Urothelium cell line (cell line): ENCODE measurements around the gene DNAJA4.

Experiments used
- DNase-seq: peaks from one replicate; pipeline ENCODE4 v3.0.0; 2011; ENCODE audit warnings: low spot score, mixed read lengths
- FAIRE-seq: peaks from 2 replicates; lab custom pipeline; 2011; peaks lifted over from hg19 to GRCh38; lab: Jason Lieb, UNC

DNAJA4 gene

GRCh38 chr15:78276064-78276943, 11.9 kb downstream of the DNAJA4 start:
- no peak for DNase-seq
- no peak for FAIRE-seq

- DNase-seq = no peak
- FAIRE-seq = no peak
Measured at GRCh38 chr15:78280319-78281072, 16.1 kb downstream of the DNAJA4 start.

- DNase-seq = no peak
- FAIRE-seq = no peak
Measured at GRCh38 chr15:78282324-78282723, 18.0 kb downstream of the DNAJA4 start.

GRCh38 chr15:78284758-78285157, 20.4 kb downstream of the DNAJA4 start:
- no peak for DNase-seq
- FAIRE-seq = no peak

- FAIRE-seq = no peak
- no peak for DNase-seq
Measured at GRCh38 chr15:78290222-78290621, 25.9 kb downstream of the DNAJA4 start.

GRCh38 chr15:78291052-78291451, 26.7 kb downstream of the DNAJA4 start:
- FAIRE-seq (no peak), DNase-seq (no peak)

GRCh38 chr15:78291698-78292097, 27.3 kb downstream of the DNAJA4 start:
- FAIRE-seq (no peak), DNase-seq (no peak)

GRCh38 chr15:78292219-78292618, 27.9 kb downstream of the DNAJA4 start:
- no peak for DNase-seq
- no peak for FAIRE-seq

GRCh38 chr15:78299101-78299930, 35.0 kb downstream of the DNAJA4 start, which contains the start of gene SKIC8:
Gene SKIC8, minus strand, starts transcription at chr15:78299609. Its CDS starts 3,923 bp downstream, at chr15:78295686.
- FAIRE-seq (peak; percentile 92), DNase-seq (peak; percentile 97)

- FAIRE-seq (no peak), DNase-seq (no peak)
Measured at GRCh38 chr15:78301326-78301725, 37.0 kb downstream of the DNAJA4 start.

- no peak for FAIRE-seq
- DNase-seq = no peak
Measured at GRCh38 chr15:78301828-78302227, 37.5 kb downstream of the DNAJA4 start.

- FAIRE-seq (no peak), DNase-seq (peak; percentile 59)
Measured at GRCh38 chr15:78302579-78303312, 38.4 kb downstream of the DNAJA4 start.

- DNase-seq (no peak), FAIRE-seq (no peak)
Measured at GRCh38 chr15:78304216-78305066, 40.1 kb downstream of the DNAJA4 start.

GRCh38 chr15:78306176-78306774, 41.9 kb downstream of the DNAJA4 start:
- FAIRE-seq (no peak), DNase-seq (peak; percentile 64)

- FAIRE-seq = no peak
- DNase-seq = no peak
Measured at GRCh38 chr15:78307976-78308375, 43.6 kb downstream of the DNAJA4 start.

- no peak for FAIRE-seq
Measured at GRCh38 chr15:78308422-78309032, 44.2 kb downstream of the DNAJA4 start.

GRCh38 chr15:78311292-78311691, 46.9 kb downstream of the DNAJA4 start:
- FAIRE-seq (no peak), DNase-seq (no peak)

More at GRCh38 chr15:78308422-78309032, 44.2 kb downstream of the DNAJA4 start:
- peak; percentile 72 for DNase-seq

- no peak for DNase-seq
- FAIRE-seq = no peak
Measured at GRCh38 chr15:78312536-78312935, 48.2 kb downstream of the DNAJA4 start.
